Caco-2 (cell line): ENCODE measurements around the gene DYRK3. TPM values are rescaled to one million over a fixed set of nuclear protein-coding genes. Genes with fewer than 3 reads are reported as not detected.
A peak's percentile ranks its signal among the peaks of the same experiment; 100 is the strongest.

Experiments used
- BruUV-seq: library from RNA; stranded (reverse); fragments of 400-500 nt; replicated peaks from 2 replicates; lab custom pipeline; 2021; lab: Mats Ljungman, UMichigan
- CTCF ChIA-PET: fragments of 300-600 bp; sonication (Branson Sonifier 250); formaldehyde crosslinking; loops from one replicate; lab custom pipeline; 2022; ENCODE audit warnings: antibody characterized with exemption; lab: Charles Lee
- POLR2A ChIA-PET: fragments of 300-600 bp; sonication (Branson Sonifier 250); formaldehyde crosslinking; loops from one replicate; lab custom pipeline; 2022; ENCODE audit warnings: antibody characterized with exemption; lab: Charles Lee
- DNase-seq, 2 experiments: peaks; one replicate each; pipeline versions ENCODE4 v3.0.0 to v3.0.0-alpha.2; 2020 to 2022
- H3K27me3 ChIP-seq: replicated peaks from 2 replicates; pipeline ENCODE4 v1.6.0; 2011; ENCODE audit warnings: low read length; ENCODE audit not compliant: control insufficient read depth, insufficient read depth
- H3K36me3 ChIP-seq: 2 replicates; pipeline ENCODE4 v1.5.1; 2011; ENCODE audit warnings: low read length; ENCODE audit not compliant: control insufficient read depth, insufficient read depth
- H3K4me1 ChIP-seq: fragments of 250-450 bp; sonication (Bioruptor Pico); 2 replicates; pipeline ENCODE4 v1.5.1; 2020; ENCODE audit warnings: mild to moderate bottlenecking
- H3K4me3 ChIP-seq: 2 replicates; pipeline ENCODE4 v1.5.1; 2011; ENCODE audit warnings: low read depth, mild to moderate bottlenecking, control low read depth, low read length
- H3K9me3 ChIP-seq: fragments of 250-450 bp; sonication (Bioruptor Pico); 2 replicates; pipeline ENCODE4 v1.5.1; 2020; ENCODE audit warnings: mild to moderate bottlenecking, moderate library complexity
- H3K27ac Mint-ChIP-seq: one replicate; pipeline ENCODE4 v1.8.0; 2022; ENCODE audit warnings: mixed read lengths; ENCODE audit not compliant: unreplicated experiment
- H3K27me3 Mint-ChIP-seq: one replicate; pipeline ENCODE4 v1.8.0; 2022; ENCODE audit warnings: mixed read lengths; ENCODE audit not compliant: insufficient read depth, unreplicated experiment
- H3K36me3 Mint-ChIP-seq: one replicate; pipeline ENCODE4 v1.8.0; 2022; ENCODE audit warnings: mild to moderate bottlenecking, mixed read lengths; ENCODE audit not compliant: insufficient read depth, unreplicated experiment
- H3K4me1 Mint-ChIP-seq: one replicate; pipeline ENCODE4 v1.8.0; 2022; ENCODE audit warnings: low read depth, mixed read lengths; ENCODE audit not compliant: unreplicated experiment
- H3K4me3 Mint-ChIP-seq: one replicate; pipeline ENCODE4 v1.8.0; 2022; ENCODE audit warnings: mild to moderate bottlenecking, moderate library complexity, mixed read lengths; ENCODE audit not compliant: unreplicated experiment
- H3K9me3 Mint-ChIP-seq: one replicate; pipeline ENCODE4 v1.8.0; 2022; ENCODE audit warnings: mixed read lengths; ENCODE audit not compliant: unreplicated experiment
- CTCF ChIP-seq, 2 experiments: fragments of 200-600 bp in 1 of 2; IDR thresholded peaks; 1 replicate in 1 of 2; 2 replicates in 1 of 2; pipeline versions ENCODE4 v1.5.1 to v1.8.0; 2011 to 2022; ENCODE audit warnings: antibody characterized with exemption in 1 of 2, control low read depth in 1 of 2, inconsistent platforms in 1 of 2, low read depth in 1 of 2, low read length in 1 of 2, mild to moderate bottlenecking in 1 of 2, moderate library complexity in 1 of 2; ENCODE audit not compliant: insufficient read depth in 1 of 2, severe bottlenecking in 1 of 2, unreplicated experiment in 1 of 2
- intact Hi-C: fragments of 100-400 bp; cut with micrococcal nuclease; formaldehyde crosslinking; loops from one replicate; pipeline ENCODE4 v1.10.0; 2022; ENCODE audit not compliant: unreplicated experiment
- total RNA-seq: library from RNA; stranded (reverse); gene quantifications from 2 replicates; pipeline ENCODE4 v1.2.3, GENCODE V29; 2022

Gene DYRK3
- total RNA-seq, 1 experiment from 2014 or later = not detected

- Mint-ChIP-seq H3K27ac (peak overlapping the region; percentile 70), H3K4me1 (peaks cover 43% of the 10 kb centered on the region), H3K27me3 (no peaks in the 10 kb centered on the region), H3K9me3 (no peaks in the 10 kb centered on the region), H3K36me3 (peaks cover 6% of the 10 kb centered on the region), H3K4me3 (peak overlapping the region; percentile 80)
- Histone ChIP-seq H3K4me1 (peaks cover 54% of the 10 kb centered on the region), H3K36me3 (no peaks in the 10 kb centered on the region), H3K4me3 (peak overlapping the region; percentile 72), H3K27me3 (no peaks in the 10 kb centered on the region), H3K9me3 (no peaks in the 10 kb centered on the region)
- intact Hi-C loops = no loop called here
- no peak for TF ChIP-seq CTCF (IDR thresholded peaks at IDR 0.05; ENCODE audit: insufficient read depth in 1 of 2, low read depth in 1 of 2, low read length in 1 of 2, severe bottlenecking in 1 of 2, unreplicated experiment in 1 of 2)
- POLR2A ChIA-PET = interaction anchor here (1.8 kb wide), 1 partner anchor 10 kb away, joined by 7 read pairs; no protein-coding TSS in a partner anchor
- CTCF ChIA-PET = no interaction called here
- DNase-seq = peak in 1 of 2 experiments; percentile 51
- BruUV-seq = no TSS peak
Observed at GRCh38 chr1:206685334-206685768, 50.0 kb downstream of the DYRK3 start.

- CTCF ChIA-PET = no interaction called here
- H3K36me3 Mint-ChIP-seq = peaks cover 6% of the 10 kb centered on the region
- intact Hi-C loops = loop anchor here (2.0 kb wide), 2 partner anchors 13 to 51 kb away; partner anchors contain the start of gene DYRK3
- Histone ChIP-seq H3K27me3 (no peaks in the 10 kb centered on the region), H3K4me1 (peaks cover 59% of the 10 kb centered on the region), H3K4me3 (peak overlapping the region; percentile 72), H3K9me3 (no peaks in the 10 kb centered on the region), H3K36me3 (no peaks in the 10 kb centered on the region)
- peak overlapping the region; percentile 80 for H3K4me3 Mint-ChIP-seq
- BruUV-seq = no TSS peak
- DNase-seq = peak; percentile 57 to 74
- peaks cover 46% of the 10 kb centered on the region for H3K4me1 Mint-ChIP-seq
- POLR2A ChIA-PET = interaction anchor here (1.8 kb wide), 1 partner anchor 11 kb away, joined by 7 read pairs; no protein-coding TSS in a partner anchor
- H3K9me3 Mint-ChIP-seq = no peaks in the 10 kb centered on the region
- no peak for TF ChIP-seq CTCF (IDR thresholded peaks at IDR 0.05; ENCODE audit: insufficient read depth in 1 of 2, low read depth in 1 of 2, low read length in 1 of 2, severe bottlenecking in 1 of 2, unreplicated experiment in 1 of 2)
- no peaks in the 10 kb centered on the region for H3K27me3 Mint-ChIP-seq
- peak overlapping the region; percentile 70 for H3K27ac Mint-ChIP-seq
Observed at GRCh38 chr1:206685769-206686477, 50.6 kb downstream of the DYRK3 start.

GRCh38 chr1:206686478-206687249, 51.3 kb downstream of the DYRK3 start:
- Mint-ChIP-seq H3K27ac (peak overlapping the region; percentile 70), H3K36me3 (peaks cover 6% of the 10 kb centered on the region), H3K4me3 (peak overlapping the region; percentile 80), H3K27me3 (no peaks in the 10 kb centered on the region), H3K4me1 (peaks cover 51% of the 10 kb centered on the region), H3K9me3 (no peaks in the 10 kb centered on the region)
- no peak for DNase-seq
- TF ChIP-seq CTCF (IDR thresholded peaks at IDR 0.05; ENCODE audit: insufficient read depth in 1 of 2, low read depth in 1 of 2, low read length in 1 of 2, severe bottlenecking in 1 of 2, unreplicated experiment in 1 of 2) = no peak
- CTCF ChIA-PET = no interaction called here
- Histone ChIP-seq H3K9me3 (no peaks in the 10 kb centered on the region), H3K4me1 (peaks cover 61% of the 10 kb centered on the region), H3K4me3 (peak overlapping the region; percentile 72), H3K27me3 (no peaks in the 10 kb centered on the region), H3K36me3 (no peaks in the 10 kb centered on the region)
- intact Hi-C loops = loop anchor here (2.0 kb wide), 2 partner anchors 14 to 52 kb away; partner anchors contain the start of gene DYRK3
- TSS peak; percentile 29 for BruUV-seq
- POLR2A ChIA-PET = no interaction called here
